Spleen (tissue), 11 donors: ENCODE data around the gene IRS1. TPM values are rescaled to one million over a fixed set of nuclear protein-coding genes. Genes with fewer than 3 reads are reported as not detected.

Experiments
- DNase-seq: peaks from one replicate; pipeline ENCODE4 v3.0.0-alpha.2; 2020
- H3K27ac ChIP-seq, 8 donors: fragments of 200-600 bp; sonication (generic) in 7 of 8; 1 replicate in 4 of 8; 2 replicates in 4 of 8; pipeline versions ENCODE4 v1.5.0 to v1.8.0; 2016 to 2021; ENCODE audit warnings: inconsistent platforms in 4 of 8, mild to moderate bottlenecking in 4 of 8, moderate library complexity in 1 of 8
- H3K27me3 ChIP-seq, 7 donors: fragments of 200-600 bp; sonication (generic) in 6 of 7; replicated peaks in 1 of 7; 1 replicate in 4 of 7; 2 replicates in 3 of 7; pipeline versions ENCODE4 v1.5.0 to v1.8.0; 2016 to 2021; ENCODE audit warnings: inconsistent platforms in 3 of 7, mild to moderate bottlenecking in 1 of 7
- H3K36me3 ChIP-seq, 6 donors: fragments of 200-600 bp; sonication (generic) in 5 of 6; 1 replicate in 4 of 6; 2 replicates in 2 of 6; pipeline versions ENCODE4 v1.5.0 to v1.8.0; 2016 to 2021; ENCODE audit warnings: inconsistent platforms in 2 of 6
- H3K4me1 ChIP-seq, 6 donors: fragments of 200-600 bp; sonication (generic) in 5 of 6; 1 replicate in 3 of 6; 2 replicates in 3 of 6; pipeline versions ENCODE4 v1.5.0 to v1.8.0; 2016 to 2021; ENCODE audit warnings: inconsistent platforms in 3 of 6
- H3K4me3 ChIP-seq, 8 donors: fragments of 200-600 bp; sonication (generic) in 7 of 8; 1 replicate in 4 of 8; 2 replicates in 4 of 8; pipeline versions ENCODE4 v1.5.0 to v1.8.0; 2016 to 2021; ENCODE audit warnings: inconsistent platforms in 4 of 8, mild to moderate bottlenecking in 4 of 8, moderate library complexity in 2 of 8
- H3K9me3 ChIP-seq, 8 donors: fragments of 200-600 bp; sonication (generic) in 7 of 8; 1 replicate in 4 of 8; 2 replicates in 4 of 8; pipeline versions ENCODE4 v1.5.0 to v1.8.0; 2016 to 2021; ENCODE audit warnings: inconsistent platforms in 4 of 8
- CTCF ChIP-seq, 11 experiments: fragments of 200-600 bp in 7 of 11; fragments of 450-650 bp in 4 of 11; sonication (generic) in 4 of 11; IDR thresholded peaks in 8 of 11; conservative IDR thresholded peaks in 3 of 11; 1 replicate in 7 of 11; 2 replicates in 4 of 11; pipeline versions ENCODE4 v1.4.0 to v1.8.0; 2016 to 2021; ENCODE audit warnings: antibody characterized with exemption in 11 of 11, inconsistent platforms in 4 of 11, mild to moderate bottlenecking in 1 of 11
- POLR2A ChIP-seq, 3 donors: fragments of 450-650 bp; IDR thresholded peaks; one replicate each; pipeline ENCODE4 v1.5.1; 2017; ENCODE audit warnings: antibody characterized with exemption in 3 of 3, mild to moderate bottlenecking in 1 of 3
- POLR2AphosphoS5 ChIP-seq, 3 donors: sonication (generic); formaldehyde crosslinking; IDR thresholded peaks; one replicate each; pipeline ENCODE4 v1.5.1; 2017; ENCODE audit warnings: antibody characterized with exemption in 3 of 3
- WGBS, 5 donors: extraction: QIAGEN DNeasy Blood & Tissue Kit in 3 of 5; methylation state at CpG; one replicate each; pipeline versions ENCODE4 v1.1.5 to v1.1.7; 2013 to 2018; 5-methylcytosine and 5-hydroxymethylcytosine counted together
- intact Hi-C: fragments of 100-400 bp; cut with DNase I; formaldehyde crosslinking; loops from one replicate; pipeline ENCODE4 v1.15.0; 2023; ENCODE audit warnings: low total_unique reads
- polyA plus RNA-seq, 3 donors: library from polyadenylated mRNA; stranded (reverse); fragments of 200-250 nt; gene quantifications; one replicate each; pipeline ENCODE4 v1.2.1, GENCODE V29; 2013
- total RNA-seq, 7 donors: library from RNA; depleted of rRNA in 3 of 7; stranded (reverse); fragments of >200 nt in 3 of 7; fragmentation: NEBNext Ultra II Directional in 4 of 7; extraction: Animal tissue kit (Norgen Biotek cat#: 25700) in 4 of 7; gene quantifications; one replicate each; pipeline versions ENCODE4 v1.1.0 to v1.2.1, GENCODE V29; 2016 to 2021
- donor health status: healthy with polysubstance abuse.
- donor health status: DM: no; HTN: no; CAD: no; lungs with moderate emphysema.
- donor health status: DM: no; HTN: no; CAD: no.
- donor health status: Bipolar disorder and iron deficiency.
- donor health status: healthy.
- donor health status: DM: no; HTN: no; CAD: no.
- donor health status: DM: yes; HTN: yes; CAD: no.

IRS1 gene
- total and polyA plus RNA-seq, 10 donors = 0.89 to 11.6 (median 8.2) TPM

GRCh38 chr2:226684563-226684959 is 115.1 kb downstream of the IRS1 start:
- TF ChIP-seq POLR2AphosphoS5 (IDR thresholded peaks at IDR 0.05) = no peak
- no peak for TF ChIP-seq POLR2A (IDR thresholded peaks at IDR 0.05)
- intact Hi-C loops = no loop called here
- Histone ChIP-seq H3K36me3 (no peaks in the 10 kb centered on the region), H3K27me3 (peaks cover 0 to 27% (median 5%) of the 10 kb centered on the region in 7 donors), H3K27ac (no peak overlapping the region), H3K9me3 (peaks cover 0 to 7% (median 0%) of the 10 kb centered on the region in 8 donors), H3K4me1 (no peaks in the 10 kb centered on the region), H3K4me3 (no peak overlapping the region)
- no peak for DNase-seq
- WGBS, 5 donors = 70 to 82% (median 74%) methylated on average over 4 of the region's 4 CpGs

- no peaks in the 10 kb centered on the region for H3K36me3 ChIP-seq
- WGBS, 5 donors = 80 to 100% (median 85%) methylated on average over 1 of the region's 1 CpG
- no peak overlapping the region for H3K27ac ChIP-seq
- DNase-seq = no peak
- TF ChIP-seq CTCF (IDR thresholded peaks at IDR 0.05 in 8 of 11, conservative IDR thresholded peaks at IDR 0.05 in 3 of 11) (no peak), POLR2A (IDR thresholded peaks at IDR 0.05) (no peak), POLR2AphosphoS5 (IDR thresholded peaks at IDR 0.05) (no peak)
- no peaks in the 10 kb centered on the region for H3K4me1 ChIP-seq
- H3K9me3 ChIP-seq = peaks cover 0 to 7% (median 0%) of the 10 kb centered on the region in 8 donors
- H3K4me3 ChIP-seq = no peak overlapping the region
- peaks cover 0 to 22% (median 4%) of the 10 kb centered on the region in 7 donors for H3K27me3 ChIP-seq
- intact Hi-C loops = no loop called here
These were observed 115.6 kb downstream of the IRS1 start for GRCh38 chr2:226683944-226684562.

- H3K9me3 ChIP-seq = peaks cover 0 to 6% (median 0%) of the 10 kb centered on the region in 8 donors
- no peak overlapping the region for H3K27ac ChIP-seq
- peaks cover 0 to 14% (median 3%) of the 10 kb centered on the region in 7 donors for H3K27me3 ChIP-seq
- intact Hi-C loops = no loop called here
- TF ChIP-seq CTCF (IDR thresholded peaks at IDR 0.05 in 8 of 11, conservative IDR thresholded peaks at IDR 0.05 in 3 of 11) (no peak), POLR2AphosphoS5 (IDR thresholded peaks at IDR 0.05) (no peak), POLR2A (IDR thresholded peaks at IDR 0.05) (no peak)
- H3K4me1 ChIP-seq = no peaks in the 10 kb centered on the region
- no peaks in the 10 kb centered on the region for H3K36me3 ChIP-seq
- no peak for DNase-seq
- H3K4me3 ChIP-seq = no peak overlapping the region
- WGBS, 5 donors = 75 to 81% (median 78%) methylated on average over 2 of the region's 2 CpGs
These were observed 116.4 kb downstream of the IRS1 start for GRCh38 chr2:226683196-226683595.

Other genes with a start within 250 kb of the IRS1 start
- 10 to 100 TPM; 27.1 to 67.5 (median 51.2) TPM for gene RHBDD1, start 36.2 kb upstream of the IRS1 start, total RNA-seq
- 1 to 10 TPM; 6.1 to 8.0 (median 7.6) TPM for gene RHBDD1, start 36.2 kb upstream of the IRS1 start, polyA plus RNA-seq